ENCODE results near the gene SDC3. TPM values are rescaled to one million over a fixed set of nuclear protein-coding genes. Genes with fewer than 3 reads are reported as not detected.

Gene SDC3
- total RNA-seq, 1 donor from 2014 or later, result 53.4 TPM

DNA sequence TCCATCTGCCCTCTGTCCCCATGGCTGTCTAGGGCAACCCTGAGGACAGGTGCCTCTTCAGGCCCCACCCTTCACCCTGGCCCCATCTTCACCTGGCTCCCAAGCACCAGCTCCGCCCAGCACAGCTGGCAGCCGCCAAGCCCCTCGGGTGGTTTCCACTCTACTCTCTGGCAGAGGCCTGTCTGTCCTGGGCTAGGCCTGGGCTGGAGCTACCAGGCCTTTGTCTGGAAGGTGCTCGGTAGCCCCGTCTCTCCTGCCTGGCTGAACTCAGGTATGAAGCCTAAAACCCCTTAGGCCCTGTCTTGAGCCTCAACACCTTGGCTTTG, 17.4 kb downstream of the SDC3 start:
- DNase-seq (ENCODE audit: low spot score), result no peak

DNA sequence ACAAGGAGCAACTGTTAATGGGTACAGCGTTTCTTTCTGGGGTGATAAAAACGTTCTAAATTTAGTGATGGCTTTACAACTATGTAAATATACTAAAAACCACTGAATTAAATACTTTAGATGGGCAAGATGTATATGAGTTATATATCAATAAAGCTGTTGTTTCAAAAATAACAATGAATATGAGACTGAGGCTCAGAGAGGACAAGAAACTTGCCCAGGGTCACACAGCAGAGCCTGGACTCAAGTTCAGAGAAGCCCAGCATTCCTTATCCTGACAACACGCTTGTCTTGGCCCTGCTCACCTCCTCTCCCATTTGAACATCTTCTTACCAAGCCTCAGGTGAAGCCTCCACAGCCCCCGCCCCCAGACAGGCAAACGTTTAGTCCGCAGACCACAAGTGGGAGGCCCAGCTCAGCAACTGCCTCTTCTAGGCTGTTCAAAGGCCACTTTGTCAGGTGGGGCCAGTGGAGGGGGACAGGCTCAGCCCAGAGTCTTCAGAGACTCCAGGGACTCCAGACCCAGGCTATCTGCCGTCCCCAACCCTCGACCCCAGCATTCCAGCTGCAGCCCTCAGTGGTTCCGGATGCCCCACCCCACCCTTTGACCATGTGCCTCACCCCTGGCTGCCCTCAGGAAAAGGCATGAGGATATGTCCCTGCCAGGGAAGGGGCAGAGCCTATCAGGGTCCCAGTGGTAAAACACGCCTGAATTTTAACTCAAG, 17.9 kb downstream of the SDC3 start:
- DNase-seq (ENCODE audit: low spot score), result no peak

DNA sequence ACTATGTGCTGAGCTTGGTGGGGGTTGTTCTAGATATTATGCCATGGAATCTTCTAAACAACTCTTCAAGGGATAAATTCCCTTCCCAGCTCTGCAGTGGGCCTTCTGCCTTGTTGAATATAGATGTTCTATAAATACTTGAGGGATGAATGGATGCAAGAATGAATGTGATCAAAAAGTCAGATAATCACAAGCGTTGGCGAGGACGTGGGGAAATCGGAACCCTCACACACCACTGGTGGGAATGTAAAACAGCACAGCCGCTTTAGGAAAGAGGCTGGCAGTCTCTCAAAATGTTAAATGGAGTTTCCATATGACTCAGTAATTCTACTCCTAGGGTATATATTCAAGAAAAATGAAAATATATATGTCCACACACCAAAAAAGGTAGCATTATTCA, 19.0 kb downstream of the SDC3 start:
- DNase-seq (ENCODE audit: low spot score), result no peak

DNA sequence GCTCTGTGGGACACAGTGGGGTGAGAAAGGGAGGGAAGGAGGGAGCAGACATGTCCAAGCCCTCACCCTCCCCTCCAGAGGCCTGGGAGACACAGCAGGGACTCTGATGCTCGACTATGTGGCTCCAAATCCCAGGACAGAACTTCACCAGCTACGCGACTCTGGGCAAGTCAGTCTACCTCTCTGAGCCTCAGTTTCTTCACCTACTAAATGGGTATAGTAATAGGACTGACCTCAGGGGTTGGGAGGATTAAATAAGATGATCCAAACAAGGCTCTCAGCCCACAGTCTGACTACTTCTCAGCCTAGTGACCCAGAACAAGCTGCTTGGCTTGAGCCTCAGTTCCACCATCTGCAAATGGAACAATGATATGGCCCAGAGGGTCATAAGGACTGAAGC, 19.6 kb downstream of the SDC3 start:
- no peak for DNase-seq (ENCODE audit: low spot score)

DNA sequence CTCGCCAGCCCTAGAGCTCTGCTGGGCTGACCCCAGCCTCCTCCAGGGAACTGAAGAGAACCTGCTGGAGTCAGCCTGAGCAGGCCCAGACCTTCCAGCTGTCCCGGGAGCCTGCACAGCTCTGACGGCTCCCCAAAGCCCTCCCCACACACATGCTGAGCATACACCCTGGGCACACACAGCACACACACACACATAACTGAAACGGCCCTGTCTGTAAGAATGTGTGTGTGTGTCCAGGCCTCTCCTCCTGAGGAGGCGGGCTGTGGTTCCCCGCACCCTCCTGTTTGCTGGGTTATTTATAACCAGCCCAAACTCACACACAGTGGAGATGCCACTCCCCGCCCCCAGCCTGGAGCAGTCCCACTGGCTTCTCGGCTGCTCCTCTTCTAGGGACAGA, 20.2 kb downstream of the SDC3 start:
- no peak for DNase-seq (ENCODE audit: low spot score)

DNA sequence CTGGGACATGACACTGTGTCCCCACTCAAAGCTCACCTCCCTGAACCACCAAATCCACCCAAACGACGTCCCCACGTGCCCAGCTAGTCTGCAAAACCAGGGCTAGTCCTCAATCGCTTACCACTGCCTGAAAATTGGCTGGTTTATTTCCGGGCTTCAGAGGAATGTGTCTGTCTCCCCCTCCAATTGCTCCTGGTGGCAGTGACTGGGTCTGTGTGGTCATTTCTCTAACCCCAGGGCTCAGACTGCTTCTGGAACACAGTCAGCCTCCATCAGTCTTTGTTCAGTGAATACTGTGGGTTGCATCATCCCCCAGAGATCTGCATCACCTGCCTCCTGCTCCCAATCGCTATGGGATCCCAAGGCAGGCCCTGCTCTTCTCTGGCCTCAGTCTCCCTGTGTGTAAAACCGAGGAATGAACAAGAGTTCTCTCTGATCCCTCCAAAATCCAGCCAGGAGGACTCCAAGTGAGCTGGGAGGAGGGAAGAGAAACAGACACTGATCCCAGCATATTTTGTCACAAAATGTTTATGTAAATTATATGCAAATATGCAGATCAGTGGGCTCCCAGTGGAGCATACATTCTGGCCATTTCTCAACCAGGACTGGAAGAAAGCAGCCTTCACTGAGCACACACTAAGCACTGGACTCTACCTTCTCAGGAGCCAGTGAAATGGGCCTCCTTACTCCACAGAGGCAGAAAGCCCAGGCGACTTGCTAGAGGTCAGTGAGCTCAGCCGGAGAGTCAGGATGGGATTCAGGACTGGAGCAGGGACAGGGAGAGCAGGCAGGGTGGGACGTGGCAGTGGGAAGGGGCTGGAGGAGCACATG, 20.9 kb downstream of the SDC3 start:
- DNase-seq (ENCODE audit: low spot score), result no peak

DNA sequence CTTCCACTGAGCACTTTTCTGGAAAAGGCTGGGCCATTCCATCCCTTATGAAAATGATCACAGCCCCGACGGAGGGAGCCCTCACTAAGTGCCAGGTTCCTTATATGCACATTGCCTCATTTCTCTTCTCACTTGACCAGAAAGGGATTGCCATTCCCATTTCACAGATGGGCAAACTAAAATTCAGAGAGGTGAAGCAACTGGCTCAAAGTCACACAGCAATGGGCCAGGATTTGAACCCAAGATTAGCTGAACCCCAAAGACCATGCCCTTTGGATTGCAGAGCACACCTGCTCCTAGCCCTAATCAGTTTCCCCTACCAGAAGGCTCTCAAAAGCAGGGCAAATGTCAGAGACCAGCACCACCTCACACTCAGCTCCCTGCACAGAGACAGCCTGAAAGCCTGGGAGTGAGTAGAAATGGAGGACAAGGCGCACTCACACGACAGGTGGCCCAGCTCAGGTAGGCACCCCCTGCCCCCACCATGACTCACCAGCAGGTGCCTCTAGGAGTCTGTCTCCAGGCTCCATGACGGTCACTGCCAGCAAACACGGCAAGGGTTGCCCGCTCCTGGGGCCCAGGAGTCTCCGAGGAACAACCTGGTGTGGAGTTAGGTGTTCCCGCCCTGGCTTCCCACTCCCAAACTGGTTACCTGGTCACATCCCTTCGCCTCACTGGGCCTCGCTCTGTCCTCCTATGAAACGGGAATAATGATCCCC, 21.7 kb downstream of the SDC3 start:
- no peak for DNase-seq (ENCODE audit: low spot score)

DNA sequence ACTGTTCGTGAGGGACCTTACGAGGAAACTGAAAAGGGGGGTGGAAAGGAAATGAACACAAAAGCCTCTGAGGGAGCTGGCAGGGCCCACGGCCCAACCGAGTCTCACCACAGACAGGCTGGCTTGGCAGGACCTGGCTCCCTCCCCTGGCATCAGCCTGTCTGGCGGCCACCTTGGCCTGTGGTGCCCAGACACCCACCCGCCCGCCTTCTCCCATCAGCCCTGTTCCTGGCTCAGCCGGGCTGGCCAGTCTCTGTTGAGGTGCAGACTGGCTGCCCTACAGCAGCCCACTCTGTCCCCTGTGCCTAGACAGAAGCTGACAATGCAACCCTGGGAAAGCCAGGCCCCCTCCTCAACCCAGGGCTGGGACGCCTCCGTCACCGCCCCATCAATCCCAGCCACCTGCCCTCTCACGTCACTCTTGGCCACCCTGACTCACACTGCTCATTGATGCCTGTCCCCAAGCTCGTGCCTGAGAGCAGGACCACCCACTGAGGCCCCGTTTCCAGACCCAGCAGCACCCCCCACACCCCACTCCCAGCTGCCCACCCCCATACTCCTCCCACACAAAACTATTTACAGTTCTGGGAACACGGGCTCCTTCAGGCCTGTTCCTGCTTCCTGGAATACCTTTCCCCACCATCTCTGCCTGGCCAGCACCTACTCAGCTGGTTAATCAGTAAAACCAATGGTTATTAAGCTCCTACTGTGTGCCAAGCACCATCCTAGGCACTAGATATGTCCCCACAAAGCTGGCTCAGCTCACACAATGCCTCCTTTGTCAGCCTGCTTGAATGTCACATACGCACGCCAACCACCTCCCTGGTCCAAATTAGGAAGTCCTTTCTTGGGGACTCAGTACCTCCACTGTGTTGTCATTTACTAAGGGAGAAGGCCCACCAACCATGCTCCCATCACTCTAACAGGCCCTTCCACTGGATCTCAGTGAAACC, 22.7 kb downstream of the SDC3 start:
- no peak for DNase-seq (ENCODE audit: low spot score)

DNA sequence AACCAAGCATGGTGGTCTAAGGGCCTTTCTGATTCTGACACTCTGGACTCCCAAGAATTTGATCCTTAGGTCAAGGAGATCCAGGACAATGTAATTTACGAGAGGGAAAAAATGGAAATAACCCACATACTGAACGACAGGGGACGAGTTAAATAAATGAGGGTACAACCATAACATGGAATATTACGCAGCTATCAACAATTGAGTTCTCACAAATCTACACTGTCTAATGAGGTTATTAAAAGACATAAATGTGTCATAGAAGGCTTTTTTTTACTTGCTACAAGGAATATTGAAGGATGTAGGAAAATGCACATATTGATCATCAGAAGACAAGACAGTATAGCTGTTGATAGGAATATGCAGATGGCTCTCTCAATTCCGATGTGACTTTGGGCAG, 23.8 kb downstream of the SDC3 start:
- DNase-seq (ENCODE audit: low spot score), result no peak

DNA sequence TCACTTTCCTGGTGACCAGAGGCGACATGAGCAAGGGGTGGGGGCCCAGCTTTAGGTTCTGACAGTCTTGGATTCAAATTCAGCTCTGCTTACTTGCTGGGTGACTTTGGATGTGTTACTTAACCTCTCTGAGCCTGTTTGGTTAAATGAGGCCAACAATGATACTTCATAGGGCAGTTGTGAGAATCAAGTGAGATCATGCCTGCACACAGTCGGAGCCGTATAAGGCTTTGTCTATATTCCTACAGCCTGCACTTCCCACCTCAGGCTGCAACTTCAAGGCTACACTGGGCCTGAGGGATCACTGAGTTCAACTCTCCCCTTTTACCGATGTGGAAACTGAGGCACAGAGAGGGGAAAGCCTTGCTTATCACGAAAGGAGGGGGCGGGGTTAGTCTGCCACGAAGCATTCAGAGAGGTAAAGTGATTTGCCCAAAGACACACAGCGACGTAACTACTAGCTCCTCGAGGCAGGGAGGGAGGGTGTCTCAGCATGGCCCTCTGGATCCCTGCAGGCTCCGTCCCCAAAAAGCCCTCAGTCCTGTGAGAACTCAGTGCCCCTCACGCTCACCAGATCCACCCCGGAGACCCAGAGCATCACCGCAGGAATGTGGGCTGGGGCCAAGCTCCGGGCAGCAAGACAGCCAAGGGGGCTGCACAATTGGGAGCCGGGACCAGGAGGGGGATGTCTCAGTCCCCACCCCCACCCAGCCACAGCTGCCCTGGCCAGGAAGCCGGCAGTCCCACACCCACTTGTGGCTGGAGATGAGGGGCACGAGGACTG, 25.0 kb downstream of the SDC3 start:
- no peak for DNase-seq (ENCODE audit: low spot score)

DNA sequence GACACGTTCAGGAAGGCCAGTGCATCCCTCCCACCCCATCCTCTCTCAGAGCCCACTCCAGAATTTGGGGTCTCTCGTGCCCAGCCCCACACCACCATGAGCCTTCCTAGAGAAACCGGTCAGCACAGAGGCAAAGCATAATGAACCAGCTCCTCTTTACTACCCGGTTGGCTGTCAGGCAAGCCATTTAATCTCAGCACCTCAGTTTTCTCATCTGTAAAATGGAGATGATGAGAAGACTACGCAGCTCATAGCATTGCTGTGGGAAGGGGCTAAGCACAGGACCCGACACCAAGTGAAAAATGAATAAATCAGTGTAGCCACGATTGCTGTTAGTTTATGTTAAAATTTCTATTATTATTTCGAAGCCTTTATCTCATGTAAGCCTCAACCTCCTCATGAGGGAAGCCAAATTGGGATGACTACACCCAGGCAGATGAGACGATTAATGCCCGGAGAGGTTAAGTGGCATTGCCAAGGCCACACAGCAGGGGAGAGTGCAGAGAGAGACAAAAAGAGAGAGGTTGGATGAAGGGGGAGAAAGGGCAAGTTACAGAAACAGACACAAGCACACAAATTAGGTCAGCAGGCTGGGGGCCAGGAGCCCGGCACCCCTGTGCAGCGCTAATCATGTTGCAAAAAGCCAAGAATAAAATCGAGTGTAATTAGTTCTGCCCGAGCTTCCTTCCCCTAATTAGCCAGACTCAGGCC, 25.7 kb downstream of the SDC3 start:
- no peak for DNase-seq (ENCODE audit: low spot score)

DNA sequence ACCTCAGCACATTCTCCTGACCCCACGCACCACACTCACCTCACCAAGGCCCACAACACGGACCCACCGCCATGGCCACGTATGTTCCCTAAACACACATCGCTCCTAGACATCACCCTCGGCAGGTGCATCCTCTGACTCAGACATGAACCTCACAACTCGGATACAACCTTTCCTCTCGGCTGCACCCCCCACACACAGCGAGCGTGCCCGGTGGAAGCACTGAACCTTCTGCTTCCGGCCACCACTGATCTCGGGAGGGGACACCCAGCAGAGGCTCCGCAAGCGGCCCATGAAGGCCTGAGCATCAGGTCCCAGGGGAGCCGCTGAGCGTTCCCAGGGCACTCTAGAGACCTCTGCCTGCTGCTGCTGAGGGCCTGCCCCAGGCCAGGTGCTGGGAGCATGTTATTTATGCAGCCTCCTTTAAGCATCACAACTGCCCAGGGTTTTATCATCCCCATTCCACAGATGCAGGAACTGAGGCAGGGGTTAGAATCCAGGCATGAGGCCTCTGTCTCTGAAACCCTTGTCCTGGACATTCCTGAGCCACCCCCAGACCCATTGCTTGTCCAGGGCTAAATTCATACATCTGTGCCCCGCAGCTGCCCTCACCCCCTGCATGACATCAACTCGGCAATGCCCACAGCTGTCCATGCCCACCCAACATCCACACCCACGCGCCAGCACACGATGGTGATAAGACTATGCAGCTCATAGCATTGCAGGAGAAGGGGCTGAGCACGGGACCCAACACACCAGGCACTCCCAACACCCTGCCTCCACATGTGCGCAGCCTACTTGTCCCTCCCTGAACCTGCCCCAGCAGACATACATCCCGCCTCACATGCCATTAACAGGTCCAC, 27.0 kb downstream of the SDC3 start:
- DNase-seq (ENCODE audit: low spot score), result no peak

DNA sequence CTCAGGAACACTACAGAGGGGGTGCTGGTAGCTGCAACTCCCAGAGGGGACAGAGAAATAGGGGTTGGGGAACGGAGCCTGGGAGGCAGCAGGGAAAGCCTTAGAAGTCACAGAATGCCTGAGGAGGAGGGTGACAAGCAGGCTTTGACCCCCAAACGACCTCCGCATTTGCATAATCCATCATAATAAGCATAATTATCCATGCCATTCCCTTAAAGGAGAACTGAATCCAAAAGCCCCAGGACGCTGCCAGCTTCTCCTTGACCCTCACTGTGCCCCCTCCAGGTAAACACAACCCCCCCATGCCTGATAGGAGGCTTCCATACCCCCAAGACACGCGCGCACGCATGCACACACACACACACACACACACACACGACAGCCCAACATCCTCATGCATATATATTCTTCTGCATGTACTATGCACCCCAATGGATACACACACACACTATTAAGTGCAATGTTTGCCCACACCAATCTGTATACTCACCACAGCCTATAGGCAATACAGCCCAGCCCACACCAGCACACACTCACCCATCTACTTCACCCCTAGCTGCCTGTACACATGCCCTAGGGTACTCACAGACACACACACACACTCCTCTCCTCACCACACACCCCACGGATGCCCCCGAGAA, 27.8 kb downstream of the SDC3 start:
- DNase-seq (ENCODE audit: low spot score), result no peak

DNA sequence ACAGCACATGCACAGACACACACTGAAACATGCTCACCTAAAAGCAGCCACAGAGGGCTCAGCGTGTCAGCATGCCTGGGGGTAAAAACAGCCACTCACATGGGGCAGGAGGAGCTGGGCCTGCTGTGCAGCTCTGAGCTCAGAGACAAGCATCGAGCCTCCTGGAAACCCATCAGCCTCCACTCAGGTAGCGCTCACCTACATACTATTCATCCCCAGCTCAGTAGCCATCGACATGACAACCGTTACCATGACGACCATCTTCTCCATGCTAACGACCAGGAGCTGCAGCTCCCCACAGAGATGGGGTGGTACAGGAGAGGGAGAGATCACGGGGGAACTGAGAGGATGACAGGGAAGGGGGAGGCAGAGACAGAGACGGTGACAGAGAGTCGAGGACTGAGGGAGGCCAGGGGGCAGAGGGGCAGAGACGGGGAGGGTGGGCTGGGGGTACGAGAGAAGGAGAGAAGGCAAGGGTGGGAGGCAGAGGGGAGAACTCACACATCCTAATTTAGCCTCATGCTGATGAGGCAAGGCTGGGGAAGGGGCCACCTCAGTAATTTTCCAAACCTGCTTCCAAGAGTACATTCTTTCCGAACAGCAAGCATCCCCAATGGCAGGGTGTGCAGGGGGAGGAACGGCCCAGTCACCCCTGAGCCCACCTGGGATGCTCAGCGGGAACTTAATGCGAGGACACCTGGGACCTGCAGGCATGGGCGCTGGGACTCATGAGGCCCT, 28.4 kb downstream of the SDC3 start:
- no peak for DNase-seq (ENCODE audit: low spot score)

DNA sequence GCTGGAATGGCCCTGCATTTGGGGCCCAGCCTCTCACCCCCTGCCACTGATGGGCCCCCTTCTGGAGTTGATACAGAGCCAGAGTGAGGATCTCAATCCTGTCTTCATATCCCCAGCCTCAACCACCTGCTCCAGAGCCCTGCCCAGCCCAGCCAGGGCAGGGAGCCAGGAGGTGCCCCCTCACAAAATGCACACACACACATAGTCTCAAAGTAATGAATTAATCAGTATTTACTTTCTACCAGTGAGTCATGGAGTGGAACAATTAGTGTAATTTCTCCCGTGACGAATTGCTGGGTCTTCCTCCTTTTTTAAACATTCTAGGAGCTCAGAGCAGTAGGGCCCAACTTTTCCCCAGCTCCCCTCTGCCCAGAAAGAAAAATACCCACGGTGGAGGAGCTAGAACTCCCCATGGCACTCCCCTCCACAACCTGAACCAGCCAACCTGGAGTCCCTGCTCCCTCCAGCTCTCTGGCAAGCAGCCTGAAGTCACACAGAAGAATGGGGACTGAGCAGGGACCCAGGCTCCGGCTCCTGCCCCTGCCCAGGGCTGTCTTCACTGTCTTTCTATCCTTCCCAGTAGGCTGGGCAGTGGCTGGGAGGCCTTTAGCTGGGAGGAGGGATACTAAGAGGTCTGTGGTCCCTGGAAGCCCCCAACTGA, 29.3 kb downstream of the SDC3 start:
- no peak for DNase-seq (ENCODE audit: low spot score)

DNA sequence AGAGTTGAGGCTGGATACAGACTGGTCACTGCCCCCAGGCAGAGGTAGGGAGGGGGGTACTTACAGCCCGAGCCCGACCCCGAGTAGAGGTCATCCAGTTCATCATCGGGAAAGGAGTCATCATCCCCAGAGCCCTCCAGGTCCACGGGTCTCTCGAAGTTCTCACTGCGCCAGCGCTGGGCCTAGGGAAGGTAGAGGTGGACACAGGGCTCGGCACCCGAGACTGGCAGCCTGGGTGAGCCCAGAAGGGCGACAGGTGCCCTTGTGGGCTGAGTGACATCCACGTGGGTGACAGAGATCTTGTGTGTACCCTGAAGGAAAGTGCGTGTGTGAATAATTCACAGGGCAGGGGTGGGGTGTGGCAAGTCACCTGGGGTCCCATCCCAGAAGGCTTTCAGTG, 30.0 kb downstream of the SDC3 start:
- no peak for DNase-seq (ENCODE audit: low spot score)

DNA sequence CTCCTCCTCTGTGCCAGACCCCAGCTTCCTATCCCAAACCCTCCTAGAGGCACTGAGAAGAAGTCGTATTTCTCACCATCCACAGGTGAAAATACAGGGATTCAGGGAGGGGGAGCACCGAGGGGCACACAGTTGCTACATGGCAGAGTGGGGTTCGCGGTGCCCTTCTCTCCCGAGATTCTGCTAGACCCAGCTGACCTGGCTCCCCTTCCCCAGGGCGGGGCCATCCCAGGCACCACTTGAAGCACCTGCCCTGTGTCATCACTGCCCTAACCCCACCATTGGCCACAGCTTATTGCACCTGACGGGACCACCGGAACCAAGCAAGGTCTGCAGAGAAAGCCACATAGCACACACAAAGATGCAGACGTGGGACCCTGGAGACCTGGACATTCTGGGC, 30.5 kb downstream of the SDC3 start:
- no peak for DNase-seq (ENCODE audit: low spot score)

Data from mesenteric fat pad (tissue), 1 donor.